Gastroesophageal sphincter (tissue), 2 donors: ENCODE measurements around the gene FITM2.

Experiments
- EP300 ChIP-seq: sonication (generic); formaldehyde crosslinking; IDR thresholded peaks from one replicate; pipeline ENCODE4 v1.6.1; 2017; ENCODE audit warnings: antibody characterized with exemption, mild to moderate bottlenecking
- POLR2A ChIP-seq, 2 donors: fragments of 450-650 bp; IDR thresholded peaks; one replicate each; pipeline ENCODE4 v1.6.1; 2017; ENCODE audit warnings: antibody characterized with exemption in 2 of 2, mild to moderate bottlenecking in 2 of 2, moderate library complexity in 1 of 2

GRCh38 chr20:44258226-44258890 lies 52.6 kb downstream of the FITM2 start:
- TF ChIP-seq POLR2A (IDR thresholded peaks at IDR 0.05) (no peak), EP300 (no peak)
